Testis (tissue), 2 donors: ENCODE data around the gene GTPBP6.

Source experiments
- CTCF ChIP-seq, 3 experiments: fragments of 450-650 bp in 2 of 3; fragments of 200-600 bp in 1 of 3; sonication (generic) in 1 of 3; IDR thresholded peaks; one replicate each; pipeline ENCODE4 v1.5.1; 2016 to 2019; ENCODE audit warnings: antibody characterized with exemption in 3 of 3, mild to moderate bottlenecking in 2 of 3, moderate library complexity in 1 of 3
- POLR2A ChIP-seq: fragments of 450-650 bp; IDR thresholded peaks from one replicate; pipeline ENCODE4 v1.6.1; 2017; ENCODE audit warnings: antibody characterized with exemption, mild to moderate bottlenecking, moderate library complexity

GRCh38 chrX:314049-314448 lies 4.5 kb downstream of the GTPBP6 start:
- TF ChIP-seq CTCF (IDR thresholded peaks at IDR 0.05) (no peak), POLR2A (no peak)
